ENCODE results near the gene TGM2.

The TGM2 gene

DNA sequence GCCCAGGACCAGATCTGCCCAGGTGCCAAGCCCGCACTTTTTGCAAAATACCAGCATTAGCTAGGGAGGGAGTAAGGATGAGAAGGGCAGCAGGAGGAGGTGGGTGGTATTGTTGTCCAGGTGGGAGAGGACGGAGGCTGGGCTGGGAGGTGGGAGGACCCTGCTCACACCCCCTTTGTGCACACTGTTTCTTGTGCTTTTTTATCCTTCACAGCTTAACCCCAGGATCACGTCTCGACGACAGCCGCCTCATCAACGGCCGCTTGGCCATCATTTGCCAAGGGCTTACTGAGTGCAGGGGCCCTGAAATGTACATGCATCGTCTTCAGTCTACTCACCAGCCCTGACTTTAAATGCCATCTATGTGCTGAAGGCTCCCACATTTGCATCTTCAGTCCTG is 12.1 kb upstream of the TGM2 start:
- DNase-seq (ENCODE audit: low read depth), result no peak

DNA sequence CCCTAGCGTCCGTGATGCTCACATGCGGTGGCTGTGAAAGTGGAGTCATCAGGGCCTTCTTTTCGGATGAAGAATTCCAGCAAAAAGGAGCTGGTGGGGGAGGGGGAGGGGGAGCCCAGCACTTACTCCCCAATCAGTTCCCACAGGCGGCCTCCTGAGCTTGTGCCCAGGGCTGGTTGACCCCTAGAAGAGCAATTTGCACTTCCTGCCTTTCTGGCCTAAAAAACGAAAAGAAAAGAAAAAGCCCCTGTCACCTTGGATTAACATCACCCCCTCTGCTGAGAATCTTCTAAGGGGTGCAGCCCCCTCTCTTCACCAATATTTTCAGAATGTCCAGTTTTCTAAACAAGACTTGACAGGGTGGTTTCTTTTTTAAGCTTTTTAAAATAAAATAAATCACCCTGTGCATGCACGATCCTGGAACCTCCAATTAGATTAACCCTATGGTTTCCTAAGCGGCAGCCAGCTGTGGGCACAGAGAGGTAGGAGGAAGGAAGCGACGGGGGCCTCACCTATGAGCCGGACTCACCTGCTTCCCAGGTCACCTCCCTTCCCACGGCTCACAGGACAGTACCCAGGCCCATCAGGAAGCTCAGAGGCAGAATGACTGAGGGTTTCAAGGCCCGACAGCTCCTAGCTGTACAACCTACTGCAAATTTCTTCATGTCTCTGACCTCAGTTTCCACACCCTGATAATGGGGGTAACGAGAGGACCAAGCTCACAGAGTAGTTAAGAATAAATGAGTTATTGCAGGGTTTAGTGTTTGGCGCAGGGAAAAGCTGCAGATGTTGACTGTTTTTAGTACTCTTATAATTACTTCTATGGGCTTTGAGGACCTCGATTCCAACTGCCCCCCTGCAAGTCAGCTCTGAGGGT is 10.5 kb upstream of the TGM2 start:
- no peak for DNase-seq (ENCODE audit: low read depth)

DNA sequence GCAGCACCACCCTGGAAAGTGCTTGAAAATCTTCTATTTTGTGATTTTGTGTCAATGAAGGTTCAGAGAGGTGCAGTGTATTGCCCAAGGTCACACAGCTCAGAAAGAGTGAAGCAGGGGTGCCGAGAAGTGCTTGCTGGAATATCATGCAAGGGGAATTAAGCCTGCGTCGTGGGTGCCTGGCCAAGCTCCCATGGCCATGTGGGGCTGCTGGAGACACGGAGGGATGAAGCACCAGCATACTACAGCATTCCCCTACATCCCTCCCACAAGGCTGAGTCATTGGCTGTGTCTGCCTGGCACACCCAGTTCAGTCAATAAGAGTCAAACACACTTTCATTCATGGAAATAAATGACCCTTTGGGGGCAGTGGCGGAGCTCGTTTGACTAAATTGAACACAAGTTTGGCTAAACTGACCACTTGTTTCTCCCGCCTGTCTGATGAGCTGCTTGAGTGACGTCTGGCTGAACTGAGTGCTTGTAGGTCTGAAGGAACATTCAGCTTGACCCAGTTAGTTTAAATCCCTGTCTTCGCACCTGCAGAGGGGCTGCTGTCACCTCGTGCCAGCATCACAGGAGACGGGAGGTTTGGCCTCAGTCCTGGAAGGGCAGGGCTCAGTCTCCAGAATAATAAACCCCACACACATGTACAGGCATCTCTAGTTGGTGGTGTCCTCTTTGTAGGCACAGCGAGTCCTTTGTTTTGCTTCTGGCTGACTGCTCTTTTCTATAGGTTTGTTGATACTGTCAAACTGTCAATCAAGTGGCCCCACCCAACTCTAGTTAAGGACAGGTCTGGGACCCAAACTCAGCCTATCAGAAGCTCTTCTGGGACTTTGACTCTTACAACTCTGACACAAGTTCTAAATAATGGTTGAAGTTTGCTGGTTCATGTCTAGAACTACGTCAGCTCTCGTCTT is 8.4 kb upstream of the TGM2 start:
- DNase-seq (ENCODE audit: low read depth), result peak; percentile 94

DNA sequence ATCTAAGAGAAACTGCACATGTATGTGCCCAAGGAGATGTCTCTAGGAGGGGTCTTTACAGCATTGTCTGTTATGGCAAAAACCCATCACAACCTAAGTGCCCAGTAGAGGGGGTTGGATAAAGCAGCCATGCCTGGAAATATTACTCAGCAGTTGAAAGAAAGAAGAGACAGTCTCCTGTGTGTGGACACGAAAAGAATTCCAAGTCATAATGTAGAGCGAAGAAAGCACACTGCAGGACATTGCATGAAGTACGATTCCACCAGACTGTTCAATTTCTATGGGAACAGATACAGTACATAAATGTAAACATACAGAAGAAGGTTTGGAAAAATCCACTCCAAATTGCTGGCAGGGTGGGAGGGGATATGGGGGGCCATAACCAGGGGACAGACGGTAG is 7.3 kb upstream of the TGM2 start:
- DNase-seq (ENCODE audit: low read depth), result peak; percentile 45

DNA sequence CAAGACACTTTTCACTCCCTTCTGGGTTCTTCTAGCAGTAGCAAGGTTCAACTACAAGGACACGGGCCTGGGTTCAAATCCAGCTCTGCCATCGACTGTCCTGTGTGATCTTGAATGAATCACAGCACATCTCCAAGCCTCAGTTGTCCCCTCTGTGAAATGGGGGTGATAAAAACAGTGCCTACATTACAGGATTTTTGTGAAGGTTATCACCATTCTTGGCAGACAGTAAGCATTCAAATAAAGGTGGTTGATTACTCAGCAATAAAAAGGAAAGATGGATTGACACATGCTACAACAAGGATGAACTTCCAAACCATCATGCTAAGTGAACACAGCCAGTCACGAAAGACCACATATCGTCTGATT is 6.6 kb upstream of the TGM2 start:
- DNase-seq (ENCODE audit: low read depth), result no peak

DNA sequence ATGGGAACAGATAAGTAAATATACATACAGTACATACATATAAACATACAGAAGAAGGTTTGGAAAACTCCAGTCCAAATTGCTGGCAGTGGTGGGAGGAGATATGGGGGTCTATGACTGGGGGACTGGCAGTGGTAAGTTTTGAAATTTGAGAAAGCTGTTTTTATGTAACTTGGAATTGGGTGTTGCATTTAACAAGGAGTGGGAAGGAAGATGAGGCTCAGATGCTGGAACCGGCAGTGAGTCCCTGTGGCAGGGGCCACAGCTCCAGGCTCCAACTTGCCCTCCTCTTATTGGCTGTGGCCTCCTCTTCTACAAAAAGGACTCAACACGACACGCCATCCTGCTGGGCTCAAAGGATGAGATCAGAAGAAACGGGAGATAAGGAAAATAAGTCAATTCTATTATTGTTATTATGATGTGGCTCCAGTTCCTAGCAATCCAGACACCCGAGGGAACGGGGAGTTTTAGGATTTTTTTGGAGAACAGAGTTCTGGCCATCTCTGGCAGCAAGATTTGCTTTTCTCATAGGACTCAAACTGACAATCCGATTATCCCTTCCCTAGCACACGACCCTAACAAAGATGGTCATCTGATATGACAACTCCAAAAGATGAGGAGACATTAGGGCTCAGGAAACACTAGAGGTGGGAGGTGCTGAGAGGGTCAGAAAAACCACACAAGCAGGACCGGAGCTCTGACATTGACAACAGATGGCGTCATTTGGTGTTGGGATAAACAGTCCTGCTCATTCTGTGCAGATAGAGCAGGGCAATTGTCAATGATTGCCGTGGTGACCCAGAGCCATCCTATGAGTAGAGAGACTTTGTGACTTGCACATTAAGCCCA is 6.0 kb upstream of the TGM2 start:
- peak; percentile 55 for DNase-seq (ENCODE audit: low read depth)

DNA sequence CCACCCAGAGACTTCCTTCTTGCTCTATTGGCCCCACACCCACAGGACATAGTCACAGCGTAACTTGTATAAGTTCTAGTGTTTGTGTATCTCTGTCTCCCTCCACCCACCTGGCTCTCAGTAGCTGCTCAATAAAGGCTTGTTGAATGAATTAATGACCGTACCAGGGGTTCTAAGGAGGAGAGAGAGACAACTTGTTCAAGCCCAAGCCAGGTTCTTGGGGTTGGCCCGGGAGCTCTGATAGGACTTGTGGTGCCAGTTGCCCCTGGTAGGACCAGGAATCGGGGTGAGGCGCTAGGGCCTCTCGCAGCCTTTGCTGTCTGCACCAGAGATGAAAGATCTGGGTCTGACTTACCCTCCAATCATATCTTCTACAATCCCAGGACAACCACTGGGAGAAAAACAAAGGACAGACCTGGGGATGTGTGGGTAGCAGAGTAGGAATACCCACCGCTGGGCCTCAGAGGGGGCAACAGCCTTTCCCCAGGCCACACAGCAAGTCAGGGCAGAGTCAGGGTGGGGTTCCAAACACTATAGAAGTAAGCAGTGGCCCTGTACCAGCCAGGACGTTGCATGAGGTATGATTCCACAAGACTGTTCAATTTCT is 5.3 kb upstream of the TGM2 start:
- no peak for DNase-seq (ENCODE audit: low read depth)

DNA sequence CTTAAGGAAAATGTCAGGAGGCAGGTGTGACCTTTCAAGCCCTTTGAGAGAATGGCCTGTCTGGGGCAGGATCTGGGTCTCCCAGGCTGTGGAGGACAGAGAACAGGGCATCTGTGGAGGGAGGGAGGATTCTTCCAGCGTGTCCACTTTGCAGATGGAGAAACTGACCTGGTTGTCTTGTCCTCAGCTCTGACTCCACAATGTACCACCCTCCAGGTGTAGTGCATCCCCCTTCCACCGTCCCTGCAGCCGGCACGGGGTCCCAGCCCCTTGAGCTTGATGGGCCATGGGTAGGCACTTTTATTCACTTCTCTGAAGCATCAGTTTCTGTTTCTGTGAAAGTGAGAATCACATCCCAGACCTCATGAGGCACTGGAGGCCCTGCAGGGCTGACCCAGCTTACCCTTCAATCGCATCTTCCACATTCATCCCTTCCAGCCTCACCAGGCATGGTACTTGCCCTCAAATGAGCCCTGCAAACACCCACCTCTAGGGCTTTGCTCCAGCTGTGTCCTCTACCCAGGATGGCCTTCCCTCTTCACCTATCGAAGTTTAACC is 4.6 kb upstream of the TGM2 start:
- no peak for DNase-seq (ENCODE audit: low read depth)

DNA sequence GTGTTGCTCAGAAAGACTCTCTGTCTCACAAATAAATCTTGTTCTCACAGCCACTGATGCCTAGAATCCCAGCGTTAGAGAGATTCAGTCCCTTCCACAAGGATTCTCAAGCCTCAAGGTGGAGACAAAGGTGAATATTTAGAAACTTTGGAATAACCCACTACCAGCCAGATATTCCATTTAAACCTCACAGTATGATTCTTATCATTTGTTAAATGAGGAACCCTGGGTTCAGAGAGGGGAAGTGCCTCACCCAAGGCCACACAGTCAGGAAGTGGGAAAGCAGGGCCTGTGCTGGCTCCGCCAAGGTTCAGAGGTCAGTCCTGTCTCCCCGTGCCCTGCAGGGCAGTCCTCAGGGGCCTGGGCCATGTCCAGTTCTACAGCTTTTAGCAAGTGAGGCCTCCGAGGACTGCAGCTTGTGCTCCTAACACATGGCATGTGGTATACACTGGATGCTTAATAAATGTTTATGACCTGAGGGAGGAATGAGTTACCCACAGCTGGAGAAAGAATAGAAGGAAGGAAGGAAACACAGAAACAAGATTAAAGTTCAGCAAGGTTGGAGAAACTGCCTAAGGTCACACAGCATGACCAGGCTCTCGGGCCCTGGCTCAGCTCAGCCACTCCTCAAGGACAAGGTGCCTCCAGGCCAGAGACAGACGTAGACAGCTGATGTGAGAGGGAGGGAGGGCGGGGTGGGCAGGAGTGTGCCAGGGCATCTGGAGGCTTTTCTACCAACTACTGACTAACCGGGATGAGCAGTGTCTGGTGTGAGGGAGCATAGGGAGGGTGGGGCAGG is 3.9 kb upstream of the TGM2 start:
- DNase-seq (ENCODE audit: low read depth), result no peak

DNA sequence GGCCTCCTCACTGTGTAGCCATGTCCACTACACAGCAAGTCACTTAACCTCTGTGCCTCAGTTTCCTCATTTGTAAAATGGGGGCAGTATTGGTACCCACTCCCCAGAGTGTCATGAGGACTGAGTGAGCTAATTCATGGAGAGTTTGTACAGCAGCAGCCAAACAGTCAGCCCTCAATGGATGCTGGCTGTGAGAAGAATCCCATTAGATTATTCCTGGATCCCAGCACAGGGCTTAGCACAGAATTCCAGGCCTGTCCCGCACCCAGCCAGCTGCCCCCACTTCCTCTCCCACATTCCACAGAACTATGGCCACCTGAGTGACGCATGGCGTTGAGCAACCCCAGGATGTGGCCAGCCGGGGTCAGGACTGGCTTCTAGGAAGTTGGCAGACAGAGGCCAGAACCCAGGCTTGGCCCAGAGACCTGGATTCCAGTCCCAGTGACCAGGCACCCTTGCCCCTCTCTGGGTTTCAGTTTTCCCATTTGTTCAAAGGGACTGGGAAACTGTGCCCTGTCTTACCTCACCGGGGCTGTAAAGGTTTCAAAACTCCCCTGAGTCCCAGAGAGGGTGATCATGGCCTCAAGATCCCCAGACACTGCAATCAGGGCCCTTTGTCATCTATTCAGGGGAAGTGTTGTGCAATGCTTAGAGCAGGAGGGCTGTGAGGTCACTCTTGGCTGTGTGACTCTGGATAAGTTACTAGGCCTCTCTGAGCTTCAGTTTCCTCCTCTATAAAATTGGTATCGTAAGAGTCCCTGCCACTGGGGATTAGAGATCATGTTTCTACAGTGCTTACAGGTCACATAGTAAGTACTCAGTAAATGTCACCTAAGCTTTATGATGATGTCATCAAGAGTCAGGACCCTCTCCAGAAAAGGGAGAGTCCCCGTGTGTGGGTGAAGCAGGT is 3.0 kb upstream of the TGM2 start:
- DNase-seq (ENCODE audit: low read depth), result peak; percentile 97

DNA sequence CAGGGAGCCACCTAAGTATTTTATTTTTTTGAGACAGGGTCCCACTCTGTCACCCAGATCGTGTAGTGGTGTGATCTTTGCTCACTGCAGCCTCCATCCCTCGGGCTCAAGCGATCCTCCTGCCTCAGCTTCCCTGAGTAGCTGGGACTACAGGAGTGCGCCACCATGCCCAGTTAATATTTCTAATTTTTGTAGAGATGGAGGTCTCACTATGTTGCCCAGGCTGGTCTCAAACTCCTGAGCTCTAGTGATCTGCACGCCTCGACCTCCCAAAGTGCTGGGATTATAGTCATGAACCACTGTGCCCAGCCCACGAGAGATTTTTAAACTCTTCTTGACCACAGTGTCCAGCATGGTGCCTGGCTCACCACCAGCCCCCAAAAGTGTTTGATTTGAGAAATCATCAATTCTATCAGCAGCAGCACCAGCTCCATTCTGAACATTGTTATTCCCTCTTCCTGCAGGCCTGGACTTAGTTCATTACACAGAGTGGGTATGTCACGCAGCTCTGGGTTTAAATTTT is 2.3 kb upstream of the TGM2 start:
- no peak for DNase-seq (ENCODE audit: low read depth)

DNA sequence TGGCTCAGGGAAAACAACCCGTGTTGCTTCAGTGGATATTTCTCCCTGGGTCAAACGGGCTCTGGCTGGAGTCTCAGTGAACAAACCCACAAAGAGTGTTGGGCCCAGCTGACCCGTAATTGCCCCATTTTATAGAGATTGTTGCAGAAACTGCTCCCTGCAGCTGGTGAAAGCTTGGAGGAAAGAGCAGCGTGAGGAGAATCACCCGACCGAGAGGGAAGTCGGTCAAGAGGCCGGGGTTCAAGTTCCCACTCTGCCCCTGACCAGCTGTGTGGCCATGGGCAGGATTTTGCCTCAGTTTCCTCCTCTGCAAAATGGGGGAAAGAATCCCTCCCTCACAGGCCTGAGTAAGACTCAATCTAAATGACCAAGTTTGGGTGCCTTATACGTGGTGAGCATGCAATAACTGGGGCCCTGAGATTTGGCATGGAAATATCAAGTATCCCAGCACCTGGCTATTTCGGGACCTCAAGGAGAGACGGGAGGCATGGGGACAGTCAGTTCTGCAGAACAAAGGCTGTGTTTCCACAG is 1.7 kb upstream of the TGM2 start:
- DNase-seq (ENCODE audit: low read depth), result no peak

DNA sequence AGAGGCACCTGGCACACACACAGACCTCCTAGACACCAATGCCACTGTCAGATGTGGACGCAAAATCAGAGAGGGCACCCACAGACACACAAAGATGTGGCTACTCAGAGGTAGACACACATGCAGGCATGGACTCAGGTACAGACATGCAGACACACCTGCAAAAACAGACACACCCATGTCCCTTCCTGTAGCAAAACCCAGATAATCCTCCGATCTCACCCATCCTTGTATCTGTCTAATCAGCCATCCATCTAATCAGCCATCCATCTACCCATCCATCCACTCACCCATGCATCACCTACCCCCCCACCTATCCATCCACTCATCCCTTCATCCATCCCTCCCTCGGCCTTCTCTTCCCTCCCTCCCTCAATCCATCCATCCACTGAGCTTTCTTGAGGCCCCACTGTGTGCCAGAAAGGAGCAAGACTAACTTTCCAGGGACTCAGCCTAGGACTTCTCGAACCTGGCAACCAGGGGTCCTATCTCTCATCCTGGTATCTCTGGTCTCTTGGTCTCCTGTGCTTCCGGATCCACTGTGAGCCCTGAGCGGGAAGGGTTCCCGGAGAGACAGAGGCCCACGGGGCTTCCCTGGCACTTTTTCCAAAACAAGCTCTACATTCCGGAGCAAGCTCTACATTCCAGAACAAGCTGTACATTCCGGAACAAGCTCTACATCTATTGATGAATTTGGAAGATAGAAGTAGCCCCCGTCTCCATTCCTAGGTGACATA is 1.1 kb upstream of the TGM2 start:
- peak; percentile 65 for DNase-seq (ENCODE audit: low read depth)

DNA sequence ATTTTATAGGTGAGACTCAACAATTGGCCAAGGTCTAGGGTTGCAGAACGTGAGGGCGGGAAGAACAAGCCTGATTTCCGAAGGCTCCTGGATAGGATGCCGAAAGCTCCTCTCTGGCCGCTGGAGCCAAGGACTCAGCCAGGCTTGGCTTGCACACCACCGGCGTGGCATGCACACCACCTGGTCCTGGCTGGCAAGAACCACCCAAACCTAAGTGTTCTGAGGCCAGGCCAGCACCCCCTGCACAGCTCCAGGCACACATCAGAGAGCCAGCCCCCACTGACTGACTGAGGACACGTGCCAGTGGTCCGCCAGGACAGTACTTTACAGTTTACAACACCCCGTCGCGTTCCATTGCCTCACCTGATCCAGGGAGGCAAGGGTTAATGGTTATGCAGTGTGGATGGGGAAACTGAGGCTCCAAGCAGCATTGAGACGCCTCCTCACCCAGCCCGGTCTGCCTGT is 414 bp downstream of the TGM2 start:
- no peak for DNase-seq (ENCODE audit: low read depth)

DNA sequence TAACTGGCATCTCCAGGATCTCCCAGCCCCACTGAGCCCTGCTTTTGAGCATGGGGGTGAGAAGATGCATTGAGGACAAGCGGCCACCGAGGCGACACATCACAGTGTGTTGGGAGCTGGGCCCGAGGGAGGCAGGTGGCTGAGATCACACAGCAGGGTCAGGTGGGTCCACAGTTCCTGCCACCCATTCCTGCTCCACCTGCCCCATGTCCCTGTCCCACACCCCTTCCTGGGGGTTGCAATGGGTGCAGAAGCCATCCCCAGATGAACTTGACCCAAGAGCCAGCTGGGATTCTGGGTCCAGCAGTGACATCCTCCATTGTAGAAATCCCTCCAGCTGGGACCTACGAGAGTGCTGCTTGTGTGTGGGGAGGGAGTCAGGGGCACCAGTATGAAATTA is 1.0 kb downstream of the TGM2 start:
- no peak for DNase-seq (ENCODE audit: low read depth)

DNA sequence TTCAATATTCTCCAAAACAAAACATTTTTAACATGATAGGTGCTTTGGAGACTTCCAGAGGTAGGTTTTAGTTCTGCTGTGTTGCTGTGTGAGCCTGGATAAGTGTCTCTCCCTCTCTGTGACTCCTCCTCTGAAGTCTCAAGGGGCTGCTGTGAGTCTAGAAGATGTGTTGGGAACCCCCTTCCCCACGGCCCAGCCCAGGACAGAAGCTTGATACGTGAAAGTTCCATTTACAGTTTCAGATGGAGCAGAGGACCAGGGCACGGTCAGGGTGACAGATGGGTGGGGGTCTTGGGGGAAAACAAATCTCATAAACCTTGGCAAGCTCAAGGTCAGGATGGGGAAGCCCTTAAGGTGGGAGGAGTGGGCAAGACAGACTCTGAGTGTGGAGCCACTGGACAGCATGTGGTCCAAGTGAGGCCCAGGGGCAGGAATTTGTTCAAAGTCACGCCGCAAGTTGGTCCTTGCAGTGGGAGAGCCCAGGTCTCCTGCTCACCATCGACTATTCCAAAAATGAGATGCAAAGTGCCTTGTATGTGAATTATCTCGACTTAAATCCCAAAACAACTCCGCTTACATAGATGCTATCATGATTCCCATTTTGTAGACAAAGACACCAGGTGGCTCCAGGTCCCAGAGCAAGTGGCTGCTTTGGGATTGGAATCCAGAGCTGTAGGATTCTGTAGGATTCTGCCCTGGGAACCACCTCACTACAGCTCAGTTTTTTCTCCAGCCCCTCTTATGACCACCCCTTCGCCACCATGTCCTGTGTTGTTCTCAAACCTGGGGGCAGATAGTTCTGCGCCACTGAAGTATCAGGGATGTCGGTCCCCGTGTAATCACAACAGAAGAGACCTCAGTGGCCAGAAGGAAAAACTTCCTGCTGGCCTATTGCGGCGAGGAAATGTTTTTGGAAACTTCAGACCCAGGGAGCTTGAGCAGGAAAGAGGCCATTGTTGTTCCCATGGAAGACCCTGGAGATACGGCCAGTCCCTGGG is 1.9 kb downstream of the TGM2 start:
- no peak for DNase-seq (ENCODE audit: low read depth)

DNA sequence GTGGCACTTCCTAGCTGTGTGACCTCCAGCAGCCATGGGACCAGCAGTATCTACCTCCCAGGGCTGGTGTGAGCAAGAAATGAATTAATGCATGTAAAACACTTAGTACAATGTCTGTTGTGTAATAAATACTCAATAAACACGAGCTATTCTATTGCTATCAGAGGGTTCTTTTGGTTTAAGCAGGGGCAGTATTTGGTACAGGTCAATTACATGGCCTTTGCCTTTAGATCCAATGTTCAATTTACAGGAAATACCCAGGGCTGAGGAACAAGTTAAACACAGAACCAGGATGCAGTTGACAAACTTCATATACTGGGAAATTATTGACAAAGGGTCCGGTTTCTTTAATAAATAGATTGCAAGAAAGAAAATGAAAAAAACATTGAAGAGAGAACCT is 2.9 kb downstream of the TGM2 start:
- no peak for DNase-seq (ENCODE audit: low read depth)

All from EH (cell line).